KMS-11 (cell line): ENCODE measurements around the gene TDO2.

Experiments used
- H2AFZ ChIP-seq: fragments of 200-600 bp; sonication (generic); 2 replicates; pipeline ENCODE4 v1.6.1; 2016; ENCODE audit warnings: antibody characterized with exemption, mixed run types, low read depth
- H3K27ac ChIP-seq: fragments of 200-600 bp; sonication (generic); 2 replicates; pipeline ENCODE4 v1.6.1; 2016; ENCODE audit warnings: mild to moderate bottlenecking, mixed run types
- H3K27me3 ChIP-seq: fragments of 200-600 bp; sonication (generic); 2 replicates; pipeline ENCODE4 v1.6.1; 2017; ENCODE audit warnings: mild to moderate bottlenecking, low read depth, mixed run types, moderate library complexity; ENCODE audit not compliant: insufficient read depth
- H3K36me3 ChIP-seq: fragments of 200-600 bp; sonication (generic); 2 replicates; pipeline ENCODE4 v1.6.1; 2017; ENCODE audit warnings: mild to moderate bottlenecking, mixed run types; ENCODE audit not compliant: insufficient read depth
- H3K4me1 ChIP-seq: fragments of 200-600 bp; sonication (generic); 2 replicates; pipeline ENCODE4 v1.6.1; 2016; ENCODE audit warnings: mild to moderate bottlenecking, low read depth, mixed run types; ENCODE audit not compliant: poor library complexity, severe bottlenecking
- H3K4me2 ChIP-seq: fragments of 200-600 bp; sonication (generic); 2 replicates; pipeline ENCODE4 v1.7.0; 2016; ENCODE audit warnings: mild to moderate bottlenecking, mixed run types
- H3K4me3 ChIP-seq: fragments of 200-600 bp; sonication (generic); IDR thresholded peaks from 2 replicates; pipeline ENCODE4 v1.6.1; 2017; ENCODE audit warnings: low read depth, low read length, mixed read lengths; ENCODE audit not compliant: insufficient read depth
- H3K79me2 ChIP-seq: fragments of 200-600 bp; sonication (generic); 2 replicates; pipeline ENCODE4 v1.6.1; 2016; ENCODE audit warnings: low read depth, mixed run types; ENCODE audit not compliant: insufficient read depth
- H3K9ac ChIP-seq: fragments of 200-600 bp; sonication (generic); 2 replicates; pipeline ENCODE4 v1.6.1; 2016; ENCODE audit warnings: mild to moderate bottlenecking, mixed run types
- H4K20me1 ChIP-seq: fragments of 200-600 bp; sonication (generic); 2 replicates; pipeline ENCODE4 v1.6.1; 2016; ENCODE audit warnings: mild to moderate bottlenecking, mixed run types; ENCODE audit not compliant: insufficient read depth
- CTCF ChIP-seq: fragments of 200-600 bp; sonication (generic); conservative IDR thresholded peaks from 2 replicates; pipeline ENCODE4 v1.6.1; 2017; ENCODE audit warnings: low read depth, mild to moderate bottlenecking, antibody characterized with exemption, low read length, moderate library complexity, mixed read lengths

Gene TDO2

GRCh38 chr4:155941820-155942219 lies 38.3 kb downstream of the TDO2 start:
- no peak overlapping the region for H3K27ac ChIP-seq
- H3K4me3 ChIP-seq: no peak overlapping the region
- no peaks in the 10 kb centered on the region for H4K20me1 ChIP-seq
- no peak overlapping the region for H3K9ac ChIP-seq
- no peaks in the 10 kb centered on the region for H3K4me1 ChIP-seq
- H3K4me2 ChIP-seq: no peak overlapping the region
- no peaks in the 10 kb centered on the region for H3K27me3 ChIP-seq
- H2AFZ ChIP-seq: no peak overlapping the region
- H3K36me3 ChIP-seq: no peaks in the 10 kb centered on the region
- no peaks in the 10 kb centered on the region for H3K79me2 ChIP-seq
- no peak for TF ChIP-seq CTCF

GRCh38 chr4:155943605-155944291 lies 40.3 kb downstream of the TDO2 start:
- Histone ChIP-seq H3K27ac (no peak overlapping the region), H3K4me1 (no peaks in the 10 kb centered on the region), H3K27me3 (no peaks in the 10 kb centered on the region), H2AFZ (no peak overlapping the region), H3K79me2 (no peaks in the 10 kb centered on the region), H3K36me3 (no peaks in the 10 kb centered on the region), H3K4me3 (no peak overlapping the region), H3K4me2 (no peak overlapping the region), H4K20me1 (no peaks in the 10 kb centered on the region), H3K9ac (no peak overlapping the region)
- no peak for TF ChIP-seq CTCF

- no peak overlapping the region for H3K9ac ChIP-seq
- H3K27me3 ChIP-seq: no peaks in the 10 kb centered on the region
- no peaks in the 10 kb centered on the region for H3K4me1 ChIP-seq
- TF ChIP-seq CTCF: no peak
- H4K20me1 ChIP-seq: no peaks in the 10 kb centered on the region
- H3K27ac ChIP-seq: no peak overlapping the region
- H3K36me3 ChIP-seq: no peaks in the 10 kb centered on the region
- no peak overlapping the region for H2AFZ ChIP-seq
- H3K79me2 ChIP-seq: no peaks in the 10 kb centered on the region
- H3K4me2 ChIP-seq: no peak overlapping the region
- no peak overlapping the region for H3K4me3 ChIP-seq
Measured at GRCh38 chr4:155944516-155944915, 41.0 kb downstream of the TDO2 start.

GRCh38 chr4:155946486-155946885 lies 43.0 kb downstream of the TDO2 start:
- no peak overlapping the region for H3K4me3 ChIP-seq
- no peaks in the 10 kb centered on the region for H3K36me3 ChIP-seq
- no peaks in the 10 kb centered on the region for H4K20me1 ChIP-seq
- H3K27me3 ChIP-seq: no peaks in the 10 kb centered on the region
- TF ChIP-seq CTCF: no peak
- no peak overlapping the region for H3K9ac ChIP-seq
- no peak overlapping the region for H3K4me2 ChIP-seq
- no peaks in the 10 kb centered on the region for H3K79me2 ChIP-seq
- no peak overlapping the region for H3K27ac ChIP-seq
- H2AFZ ChIP-seq: no peak overlapping the region
- H3K4me1 ChIP-seq: no peaks in the 10 kb centered on the region
